ENCODE data around the gene RTN1. TPM values are rescaled to one million over a fixed set of nuclear protein-coding genes. Genes with fewer than 3 reads are reported as not detected.
"Not testable (repeated sequence)": the region's sequence is repeated elsewhere in the genome, so short reads cannot be mapped to it uniquely, and the experiment has no call there.

RTN1 gene
- total RNA-seq, 2 experiments from 2014 or later: not detected

- H3K27me3 Mint-ChIP-seq: peaks cover 13% of the 10 kb centered on the region
- ATAC-seq (ENCODE audit: low read depth) (no peak), DNase-seq (no peak)
- no peaks in the 10 kb centered on the region for H3K36me3 Mint-ChIP-seq
- POLR2A ChIA-PET: no interaction called here
- H3K27ac Mint-ChIP-seq: no peak overlapping the region
- H3K9me3 Mint-ChIP-seq: no peaks in the 10 kb centered on the region
- no peaks in the 10 kb centered on the region for H3K4me1 Mint-ChIP-seq
- no peak overlapping the region for H3K4me3 Mint-ChIP-seq
These were observed 180.2 kb downstream of the RTN1 start for GRCh38 chr14:59690426-59690825.

- ATAC-seq (ENCODE audit: low read depth): peak; percentile 73
- POLR2A ChIA-PET: no interaction called here
These were observed 182.1 kb downstream of the RTN1 start for GRCh38 chr14:59688224-59689170.

GRCh38 chr14:59687663-59688062, 182.9 kb downstream of the RTN1 start:
- no peak overlapping the region for H3K4me3 Mint-ChIP-seq
- ATAC-seq (ENCODE audit: low read depth): no peak
- no peaks in the 10 kb centered on the region for H3K9me3 Mint-ChIP-seq
- peaks cover 23% of the 10 kb centered on the region for H3K27me3 Mint-ChIP-seq
- POLR2A ChIA-PET: no interaction called here
- no peak for DNase-seq
- H3K27ac Mint-ChIP-seq: no peak overlapping the region
- no peaks in the 10 kb centered on the region for H3K4me1 Mint-ChIP-seq
- H3K36me3 Mint-ChIP-seq: no peaks in the 10 kb centered on the region

More at GRCh38 chr14:59688224-59689170, 182.1 kb downstream of the RTN1 start:
- no peak for DNase-seq
- Mint-ChIP-seq H3K27ac (no peak overlapping the region), H3K36me3 (no peaks in the 10 kb centered on the region), H3K4me3 (no peak overlapping the region), H3K9me3 (no peaks in the 10 kb centered on the region), H3K4me1 (no peaks in the 10 kb centered on the region), H3K27me3 (peaks cover 18% of the 10 kb centered on the region)

GRCh38 chr14:59679872-59680271, 190.7 kb downstream of the RTN1 start:
- H3K27ac Mint-ChIP-seq: no peak overlapping the region
- DNase-seq (no peak), ATAC-seq (ENCODE audit: low read depth) (no peak)
- no peaks in the 10 kb centered on the region for H3K4me1 Mint-ChIP-seq
- H3K27me3 Mint-ChIP-seq: peaks cover 28% of the 10 kb centered on the region
- no peaks in the 10 kb centered on the region for H3K9me3 Mint-ChIP-seq
- POLR2A ChIA-PET: no interaction called here
- H3K4me3 Mint-ChIP-seq: no peak overlapping the region
- H3K36me3 Mint-ChIP-seq: no peaks in the 10 kb centered on the region

- DNase-seq (no peak), ATAC-seq (ENCODE audit: low read depth) (no peak)
- Mint-ChIP-seq H3K27me3 (peaks cover 23% of the 10 kb centered on the region), H3K27ac (no peak overlapping the region), H3K4me3 (no peak overlapping the region), H3K4me1 (no peaks in the 10 kb centered on the region), H3K9me3 (no peaks in the 10 kb centered on the region), H3K36me3 (no peaks in the 10 kb centered on the region)
- POLR2A ChIA-PET: no interaction called here
These were observed 192.2 kb downstream of the RTN1 start for GRCh38 chr14:59678352-59678751.

- POLR2A ChIA-PET: no interaction called here
- ATAC-seq (ENCODE audit: low read depth) (no peak), DNase-seq (no peak)
- Mint-ChIP-seq H3K4me3 (no peak overlapping the region), H3K36me3 (no peaks in the 10 kb centered on the region), H3K27ac (no peak overlapping the region), H3K9me3 (no peaks in the 10 kb centered on the region), H3K4me1 (no peaks in the 10 kb centered on the region), H3K27me3 (peaks cover 19% of the 10 kb centered on the region)
These were observed 192.8 kb downstream of the RTN1 start for GRCh38 chr14:59677771-59678231.

- POLR2A ChIA-PET: no interaction called here
- Mint-ChIP-seq H3K9me3 (no peaks in the 10 kb centered on the region), H3K27ac (no peak overlapping the region), H3K36me3 (no peaks in the 10 kb centered on the region), H3K4me1 (no peaks in the 10 kb centered on the region), H3K4me3 (no peak overlapping the region), H3K27me3 (peaks cover 6% of the 10 kb centered on the region)
- ATAC-seq (ENCODE audit: low read depth): no peak
- DNase-seq: no peak
These were observed 195.2 kb downstream of the RTN1 start for GRCh38 chr14:59675394-59675793.

GRCh38 chr14:59664741-59665140, 205.8 kb downstream of the RTN1 start:
- Mint-ChIP-seq H3K4me1 (no peaks in the 10 kb centered on the region), H3K27me3 (no peaks in the 10 kb centered on the region), H3K9me3 (peaks cover 7% of the 10 kb centered on the region), H3K4me3 (no peak overlapping the region), H3K36me3 (no peaks in the 10 kb centered on the region), H3K27ac (no peak overlapping the region)
- DNase-seq (no peak), ATAC-seq (ENCODE audit: low read depth) (no peak)
- POLR2A ChIA-PET: no interaction called here

DNA sequence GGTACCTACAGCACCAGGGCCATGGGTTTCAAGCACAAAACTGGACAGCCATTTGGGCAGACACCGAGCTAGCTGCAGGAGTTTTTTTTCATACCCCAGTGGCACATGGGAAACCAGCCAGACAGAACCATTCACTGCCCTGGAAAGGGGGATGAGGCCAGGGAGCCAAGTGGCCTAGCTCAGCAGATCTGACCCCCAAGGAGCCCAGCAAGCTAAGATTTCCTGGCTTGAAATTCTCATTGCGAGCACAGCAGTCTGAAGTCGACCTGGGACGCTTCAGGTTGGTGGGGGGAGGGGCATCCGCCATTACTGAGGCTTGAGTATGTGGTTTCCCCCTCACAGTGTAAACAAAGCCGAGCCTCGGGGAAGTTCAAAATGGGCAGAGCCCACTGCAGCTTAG, 212.8 kb downstream of the RTN1 start:
- H3K27ac Mint-ChIP-seq: no peak overlapping the region
- H3K4me3 Mint-ChIP-seq: no peak overlapping the region
- no peaks in the 10 kb centered on the region for H3K36me3 Mint-ChIP-seq
- H3K4me1 Mint-ChIP-seq: no peaks in the 10 kb centered on the region
- DNase-seq (no peak), ATAC-seq (ENCODE audit: low read depth) (no peak)
- POLR2A ChIA-PET: no interaction called here
- peaks cover 9% of the 10 kb centered on the region for H3K9me3 Mint-ChIP-seq
- peaks cover 1% of the 10 kb centered on the region for H3K27me3 Mint-ChIP-seq

DNA sequence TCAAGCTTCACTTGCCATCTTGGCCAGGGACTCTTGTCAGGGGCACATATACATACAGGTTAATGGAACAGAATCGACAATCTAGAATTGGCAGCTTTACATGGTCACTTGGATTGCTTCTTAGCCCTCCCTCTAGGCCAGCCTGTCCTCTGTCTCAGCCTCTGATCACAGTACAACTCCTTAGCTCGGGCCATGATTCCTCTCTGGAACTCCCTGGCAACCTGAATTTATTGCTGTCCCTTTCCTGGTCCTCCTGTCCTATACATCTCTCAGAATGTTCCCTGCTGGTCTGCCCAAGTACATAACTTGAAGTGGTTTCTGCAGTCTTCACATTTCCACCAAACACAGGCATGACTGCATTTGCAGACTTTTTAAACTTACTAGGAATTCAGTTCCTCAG, 214.1 kb downstream of the RTN1 start:
- Mint-ChIP-seq H3K4me3 (no peak overlapping the region), H3K9me3 (peaks cover 6% of the 10 kb centered on the region), H3K27ac (no peak overlapping the region), H3K36me3 (no peaks in the 10 kb centered on the region), H3K27me3 (peaks cover 3% of the 10 kb centered on the region), H3K4me1 (no peaks in the 10 kb centered on the region)
- DNase-seq (no peak), ATAC-seq (ENCODE audit: low read depth) (no peak)
- POLR2A ChIA-PET: no interaction called here

DNA sequence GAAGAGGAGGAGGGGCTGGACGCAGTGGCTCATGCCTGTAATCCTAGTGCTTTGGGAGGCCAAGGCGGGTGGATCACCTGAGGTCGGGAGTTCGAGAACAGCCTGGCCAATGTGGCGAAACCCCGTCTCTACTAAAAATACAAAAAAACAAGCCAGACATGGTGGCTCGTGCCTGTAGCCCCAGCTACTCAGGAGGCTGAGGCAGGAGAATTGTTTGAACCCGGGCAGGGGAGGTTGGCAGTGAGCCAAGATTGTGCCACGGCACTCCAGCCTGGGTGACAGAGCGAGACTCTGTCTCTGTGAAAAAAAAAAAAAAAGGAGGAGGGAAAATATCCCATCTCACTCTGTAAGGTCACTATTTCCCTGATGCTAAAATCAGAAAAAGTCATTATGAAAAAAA, 216.4 kb downstream of the RTN1 start:
- H3K4me3 Mint-ChIP-seq; POLR2A ChIA-PET; ATAC-seq (ENCODE audit: low read depth); H3K36me3 Mint-ChIP-seq; H3K27me3 Mint-ChIP-seq; H3K27ac Mint-ChIP-seq; DNase-seq; H3K4me1 Mint-ChIP-seq; H3K9me3 Mint-ChIP-seq: not testable (repeated sequence)

DNA sequence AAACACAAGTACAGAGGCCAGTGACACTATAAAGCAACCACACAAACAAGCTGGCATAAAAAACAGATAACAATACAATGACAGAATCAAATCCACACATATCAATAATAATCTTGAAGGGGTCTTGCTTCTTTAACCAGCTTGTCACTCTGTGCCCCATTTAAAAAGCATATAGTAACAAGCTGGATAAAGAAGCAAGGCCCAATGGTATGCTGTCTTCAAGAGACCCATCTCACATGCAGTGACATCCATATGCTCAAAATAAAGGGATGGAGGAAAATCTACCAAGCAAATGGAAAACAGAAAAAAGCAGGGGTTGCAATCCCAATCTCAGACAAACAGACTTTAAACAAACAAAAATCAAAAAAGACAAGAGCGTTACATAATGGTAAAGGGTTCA, 223.7 kb downstream of the RTN1 start:
- H3K4me3 Mint-ChIP-seq; H3K27ac Mint-ChIP-seq; POLR2A ChIA-PET; ATAC-seq (ENCODE audit: low read depth); H3K4me1 Mint-ChIP-seq; H3K36me3 Mint-ChIP-seq; H3K27me3 Mint-ChIP-seq; DNase-seq: not testable (repeated sequence)
- peaks cover 12% of the 10 kb centered on the region for H3K9me3 Mint-ChIP-seq

GRCh38 chr14:59638885-59639284, 231.7 kb downstream of the RTN1 start:
- POLR2A ChIA-PET: no interaction called here
- Mint-ChIP-seq H3K4me1 (no peaks in the 10 kb centered on the region), H3K36me3 (no peaks in the 10 kb centered on the region), H3K27me3 (peaks cover 9% of the 10 kb centered on the region), H3K9me3 (peaks cover 4% of the 10 kb centered on the region), H3K4me3 (no peak overlapping the region), H3K27ac (no peak overlapping the region)
- ATAC-seq (ENCODE audit: low read depth) (no peak), DNase-seq (no peak)

- Mint-ChIP-seq H3K4me3 (no peak overlapping the region), H3K36me3 (no peaks in the 10 kb centered on the region), H3K9me3 (no peaks in the 10 kb centered on the region), H3K27me3 (peaks cover 31% of the 10 kb centered on the region), H3K27ac (no peak overlapping the region), H3K4me1 (no peaks in the 10 kb centered on the region)
- ATAC-seq (ENCODE audit: low read depth) (no peak), DNase-seq (no peak)
- POLR2A ChIA-PET: no interaction called here
These were observed 236.0 kb downstream of the RTN1 start for GRCh38 chr14:59634617-59635016.

All from activated naive CD8-positive, alpha-beta T cell treated with anti-CD3 and anti-CD28 coated beads, Interleukin-2, amount 10 ng/mL, durations not matched to agents 7 days and 5 days (primary cell).